HepG2 (cell line): ENCODE measurements around the gene TRRAP. TPM values are rescaled to one million over a fixed set of nuclear protein-coding genes. Genes with fewer than 3 reads are reported as not detected.

Experiments
- ATAC-seq: fragments of 200-7000 bp; cut with Tn5 transposase; 3 replicates; pipeline ENCODE4 v1.9.1; 2020; ENCODE audit warnings: mild to moderate bottlenecking, moderate library complexity
- BruUV-seq: library from RNA; stranded (reverse); fragments of 400-500 nt; replicated peaks from 2 replicates; lab custom pipeline; 2021; lab: Mats Ljungman, UMichigan
- CTCF ChIA-PET: fragments of 300-600 bp; formaldehyde crosslinking; extraction: SDS; loops from one replicate; lab custom pipeline; 2021; ENCODE audit warnings: low total read pairs, inconsistent platforms, low intra/inter-chr PET ratio; lab: Yijun Ruan, JAX
- POLR2A ChIA-PET: fragments of 350-600 bp; sonication (Branson Sonifier 250); formaldehyde crosslinking; loops from one replicate; lab custom pipeline; 2020; ENCODE audit warnings: antibody characterized with exemption, inconsistent platforms; lab: Yijun Ruan, JAX
- DNase-seq: peaks from one replicate; pipeline ENCODE4 v3.0.0-alpha.2; 2015; ENCODE audit warnings: low spot score
- FAIRE-seq: peaks from 3 replicates; lab custom pipeline; 2011; peaks lifted over from hg19 to GRCh38; lab: Jason Lieb, UNC
- H2AFZ ChIP-seq: one replicate; pipeline ENCODE4 v1.6.1; 2011; ENCODE audit warnings: low read length, inconsistent platforms
- H3K27ac ChIP-seq: fragments of 300-600 bp; 3 replicates; pipeline ENCODE4 v1.8.0; 2011; ENCODE audit warnings: mixed run types, mild to moderate bottlenecking, mixed read lengths, low read length, inconsistent platforms; ENCODE audit not compliant: insufficient read depth; ENCODE audit errors: extremely low read length
- H3K27me3 ChIP-seq, 2 experiments: fragments of 200-600 bp in 1 of 2; 2 replicates in 1 of 2; 3 replicates in 1 of 2; pipeline versions ENCODE4 v1.6.0 to v1.8.0; 2011; ENCODE audit warnings: low read length in 2 of 2, mild to moderate bottlenecking in 2 of 2, moderate library complexity in 2 of 2, inconsistent platforms in 1 of 2; ENCODE audit not compliant: insufficient read depth in 2 of 2, control insufficient read depth in 1 of 2
- H3K36me3 ChIP-seq, 2 experiments: fragments of 200-600 bp in 1 of 2; replicated peaks in 1 of 2; 2 replicates in 1 of 2; 3 replicates in 1 of 2; pipeline versions ENCODE4 v1.5.1 to v1.8.0; 2011; ENCODE audit warnings: low read length in 2 of 2, inconsistent platforms in 1 of 2; ENCODE audit not compliant: insufficient read depth in 2 of 2, control insufficient read depth in 1 of 2
- H3K4me1 ChIP-seq: 2 replicates; pipeline ENCODE4 v1.5.1; 2012; ENCODE audit warnings: low read length, inconsistent platforms; ENCODE audit not compliant: insufficient read depth
- H3K4me2 ChIP-seq: 2 replicates; pipeline ENCODE4 v1.6.0; 2011; ENCODE audit warnings: low read depth, low read length, inconsistent platforms
- H3K4me3 ChIP-seq, 3 experiments: fragments of 200-600 bp in 1 of 3; sonication (generic), shearing (Covaris generic) in 1 of 3; replicated peaks in 1 of 3; 2 replicates each; pipeline ENCODE4 v1.5.1; 2011 to 2016; ENCODE audit warnings: low read length in 3 of 3, inconsistent platforms in 2 of 3, low read depth in 2 of 3, mild to moderate bottlenecking in 2 of 3, control low read depth in 1 of 3, mixed read lengths in 1 of 3; ENCODE audit not compliant: insufficient read depth in 1 of 3
- H3K79me2 ChIP-seq: one replicate; pipeline ENCODE4 v1.6.1; 2011; ENCODE audit warnings: low read length, inconsistent platforms; ENCODE audit not compliant: insufficient read depth
- H3K9ac ChIP-seq: 2 replicates; pipeline ENCODE4 v1.6.0; 2011; ENCODE audit warnings: mild to moderate bottlenecking, low read depth, low read length, inconsistent platforms; ENCODE audit not compliant: insufficient read depth
- H3K9me3 ChIP-seq: 2 replicates; pipeline ENCODE4 v1.5.1; 2012; ENCODE audit warnings: mild to moderate bottlenecking, low read length
- H4K20me1 ChIP-seq: 2 replicates; pipeline ENCODE4 v1.6.0; 2011; ENCODE audit warnings: inconsistent platforms, mild to moderate bottlenecking, low read length, moderate library complexity; ENCODE audit not compliant: insufficient read depth
- CEBPG ChIP-seq: IDR thresholded peaks from 2 replicates; pipeline ENCODE4 v1.6.1; 2016
- CTCF ChIP-seq: sonication (generic); formaldehyde crosslinking; IDR thresholded peaks from 2 replicates; pipeline ENCODE4 v1.5.0; 2020; ENCODE audit warnings: mild to moderate bottlenecking, missing genetic modification reagents, moderate library complexity
- KDM4B ChIP-seq: sonication (generic); formaldehyde crosslinking; IDR thresholded peaks from 2 replicates; pipeline ENCODE4 v1.4.0; 2020; ENCODE audit warnings: missing genetic modification reagents
- PPARG ChIP-seq: conservative IDR thresholded peaks from 2 replicates; pipeline ENCODE4 v1.6.1; 2016; ENCODE audit warnings: missing biosample characterization, missing genetic modification reagents
- RAD21 ChIP-seq: fragments of 450-650 bp; formaldehyde crosslinking; IDR thresholded peaks from 2 replicates; pipeline ENCODE4 v1.5.0; 2020; ENCODE audit warnings: mild to moderate bottlenecking
- STAG1 ChIP-seq: sonication (generic); formaldehyde crosslinking; IDR thresholded peaks from 2 replicates; pipeline ENCODE4 v1.4.0; 2020; ENCODE audit warnings: missing genetic modification reagents
- ZNF24 ChIP-seq: fragments of 450-650 bp; IDR thresholded peaks from 2 replicates; pipeline ENCODE4 v1.6.1; 2017; ENCODE audit warnings: antibody characterized with exemption, mild to moderate bottlenecking
- ZNF770 ChIP-seq: sonication (generic); formaldehyde crosslinking; IDR thresholded peaks from 2 replicates; pipeline ENCODE4 v1.5.0; 2020; ENCODE audit warnings: mild to moderate bottlenecking, missing genetic modification reagents
- WGBS: methylation state at CpG from one replicate; pipeline ENCODE4 v1.1.6; 2017; ENCODE audit warnings: low lambda C conversion rate; 5-methylcytosine and 5-hydroxymethylcytosine counted together
- in situ Hi-C: cut with HindIII; loops from 2 replicates; pipeline ENCODE4 v1.10.0; 2017; ENCODE audit warnings: low pct_unique_long_range_greater_than_20kb; ENCODE audit not compliant: extremely low pct_ligation_motif_present
- intact Hi-C: fragments of 100-400 bp; cut with micrococcal nuclease; formaldehyde crosslinking; loops from one replicate; pipeline ENCODE4 v1.10.0; 2022; ENCODE audit not compliant: unreplicated experiment
- polyA plus RNA-seq, 8 experiments: library from polyadenylated mRNA; depleted of rRNA in 3 of 8; stranded (reverse) in 7 of 8; unstranded in 1 of 8; fragments of >200 nt; fragmentation: Illumina TruSeq in 4 of 8; extraction: Trizol in 4 of 8; gene quantifications; 2 replicates each; pipeline versions ENCODE4 v1.2.1 to v1.2.3, GENCODE V29; 2011 to 2016; ENCODE audit warnings: low read depth in 4 of 8, missing spikeins in 1 of 8, mixed read lengths in 1 of 8; ENCODE audit not compliant: insufficient read depth in 1 of 8
- total RNA-seq, 5 experiments: library from RNA; depleted of rRNA; stranded (reverse); fragments of >200 nt; fragmentation: Illumina TruSeq; extraction: Trizol; gene quantifications; 2 replicates each; pipeline ENCODE4 v1.2.3, GENCODE V29; 2016; ENCODE audit warnings: low read depth in 1 of 5
- TF ChIP-seq, protein P1 (sequence below): sonication (generic); formaldehyde crosslinking; IDR thresholded peaks from 2 replicates; pipeline ENCODE4 v1.4.0; 2020; ENCODE audit warnings: missing genetic modification reagents, borderline replicate concordance

The TRRAP gene
- total and polyA plus RNA-seq, 2 of the 13 experiments (the other 11 are each of a cell fraction or from before 2014, with no cell fraction given), result 8.6 to 10.5 TPM

- Histone ChIP-seq H3K27ac (no peak overlapping the region), H2AFZ (no peak overlapping the region), H3K27me3 (peaks cover 0 to 2% of the 10 kb centered on the region in 2 experiments; a peak in 1 of 5 replicates), H3K9ac (no peak overlapping the region), H3K4me1 (no peaks in the 10 kb centered on the region), H3K36me3 (no peaks in the 10 kb centered on the region), H4K20me1 (no peaks in the 10 kb centered on the region)
- ChIA-PET CTCF (interaction anchor here (1.5 kb wide), 1 partner anchor 10 kb away, joined by 4 read pairs; no protein-coding TSS in a partner anchor), POLR2A (no interaction called here)
- in situ Hi-C loops, result no loop called here
- no TSS peak for BruUV-seq
- WGBS, result 4% methylated on average over 2 of the region's 2 CpGs
- no peak for DNase-seq
- 0 out of 2 replicates have a peak, but pooled peaks have one; percentile 56 for TF ChIP-seq ZNF24
- TF ChIP-seq, protein P1, sequence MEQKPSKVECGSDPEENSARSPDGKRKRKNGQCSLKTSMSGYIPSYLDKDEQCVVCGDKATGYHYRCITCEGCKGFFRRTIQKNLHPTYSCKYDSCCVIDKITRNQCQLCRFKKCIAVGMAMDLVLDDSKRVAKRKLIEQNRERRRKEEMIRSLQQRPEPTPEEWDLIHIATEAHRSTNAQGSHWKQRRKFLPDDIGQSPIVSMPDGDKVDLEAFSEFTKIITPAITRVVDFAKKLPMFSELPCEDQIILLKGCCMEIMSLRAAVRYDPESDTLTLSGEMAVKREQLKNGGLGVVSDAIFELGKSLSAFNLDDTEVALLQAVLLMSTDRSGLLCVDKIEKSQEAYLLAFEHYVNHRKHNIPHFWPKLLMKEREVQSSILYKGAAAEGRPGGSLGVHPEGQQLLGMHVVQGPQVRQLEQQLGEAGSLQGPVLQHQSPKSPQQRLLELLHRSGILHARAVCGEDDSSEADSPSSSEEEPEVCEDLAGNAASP (CRISPR knock-in tag), result no peak
- TF ChIP-seq, all 625 proteins: peak for 1
- FAIRE-seq (no peak), ATAC-seq (no peak)
- Histone ChIP-seq H3K4me3 (no peak overlapping the region), H3K9me3 (no peaks in the 10 kb centered on the region), H3K4me2 (no peak overlapping the region), H3K79me2 (no peaks in the 10 kb centered on the region)
- intact Hi-C loops, result no loop called here
Measured at GRCh38 chr7:98830972-98831548, 47.3 kb upstream of the TRRAP start.

DNA sequence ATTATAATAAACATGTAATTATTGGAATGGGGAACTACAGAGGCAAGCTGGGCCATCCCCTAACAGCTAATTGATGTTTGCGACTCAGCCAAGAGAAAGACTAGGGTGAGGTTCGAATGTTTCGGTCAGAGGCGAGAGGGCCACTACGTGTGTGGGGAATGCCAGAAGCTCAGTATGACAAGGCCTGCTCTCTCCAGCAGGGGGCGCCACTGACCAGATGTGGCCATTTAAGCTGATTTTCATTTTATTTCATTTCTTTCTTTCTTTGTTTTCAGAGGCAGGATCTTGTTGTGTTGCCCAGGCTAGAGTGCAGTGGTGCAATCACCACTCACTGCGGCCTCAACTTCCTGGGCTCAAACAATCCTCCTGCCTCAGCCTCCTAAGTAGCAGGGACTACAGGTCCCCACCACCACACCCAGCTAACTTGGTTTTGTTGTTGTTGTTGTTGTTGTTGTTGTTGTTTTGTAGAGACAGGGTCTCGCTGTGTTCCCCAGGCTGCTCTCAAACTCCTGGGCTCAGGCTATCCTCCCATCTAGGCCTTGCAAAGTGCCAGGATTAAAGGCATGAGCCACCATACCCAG, 46.6 kb upstream of the TRRAP start:
- no peak for FAIRE-seq
- ATAC-seq, result peak; percentile 60; the same call in 2 of the 3 replicates
- Histone ChIP-seq H2AFZ (no peak overlapping the region), H3K9ac (no peak overlapping the region), H3K79me2 (no peaks in the 10 kb centered on the region), H4K20me1 (no peaks in the 10 kb centered on the region), H3K4me1 (no peaks in the 10 kb centered on the region), H3K36me3 (no peaks in the 10 kb centered on the region), H3K27ac (no peak overlapping the region), H3K9me3 (no peaks in the 10 kb centered on the region), H3K4me2 (no peak overlapping the region), H3K27me3 (peaks cover 0 to 2% of the 10 kb centered on the region in 2 experiments; a peak in 1 of 5 replicates), H3K4me3 (no peak overlapping the region)
- ChIA-PET POLR2A (no interaction called here), CTCF (interaction anchor here (1.5 kb wide), 1 partner anchor 9 kb away, joined by 4 read pairs; no protein-coding TSS in a partner anchor)
- intact Hi-C loops (no loop called here), in situ Hi-C loops (no loop called here)
- BruUV-seq, result no TSS peak
- TF ChIP-seq RAD21, result 0 out of 2 replicates have a peak, but pooled peaks have one; percentile 11
- no peak for TF ChIP-seq KDM4B (CRISPR knock-in tag)
- TF ChIP-seq CTCF (CRISPR knock-in tag), result peak; percentile 55
- no peak for TF ChIP-seq PPARG (CRISPR knock-in tag)
- peak; percentile 35 for TF ChIP-seq STAG1 (CRISPR knock-in tag)
- no peak for TF ChIP-seq CEBPG (CRISPR knock-in tag)
- peak; percentile 19; the same call in 1 of the 2 replicates for TF ChIP-seq ZNF770 (CRISPR knock-in tag)
- DNase-seq, result peak; percentile 21
- 46% methylated on average over 8 of the region's 8 CpGs for WGBS
